WTC11 (cell line): ENCODE measurements around the gene LRTM2.

Source experiments
- CREB1 ChIP-seq: sonication (generic); formaldehyde crosslinking; IDR thresholded peaks from 2 replicates; pipeline ENCODE4 v1.8.0; 2023; ENCODE audit warnings: mild to moderate bottlenecking, missing genetic modification reagents
- FOXK1 ChIP-seq: sonication (generic); formaldehyde crosslinking; IDR thresholded peaks from 2 replicates; pipeline ENCODE4 v1.8.0; 2022; ENCODE audit warnings: mild to moderate bottlenecking, moderate library complexity, missing genetic modification reagents
- JUN ChIP-seq: sonication (generic); formaldehyde crosslinking; IDR thresholded peaks from 2 replicates; pipeline ENCODE4 v1.8.0; 2023; ENCODE audit warnings: mild to moderate bottlenecking, missing genetic modification reagents
- TCF7 ChIP-seq: sonication (generic); formaldehyde crosslinking; IDR thresholded peaks from 2 replicates; pipeline ENCODE4 v1.8.0; 2022; ENCODE audit warnings: mild to moderate bottlenecking, low read depth, missing genetic modification reagents, moderate library complexity
- TF ChIP-seq, protein P1 (sequence below): sonication (generic); formaldehyde crosslinking; IDR thresholded peaks from 2 replicates; pipeline ENCODE4 v1.8.1; 2023; ENCODE audit warnings: mild to moderate bottlenecking, missing genetic modification reagents, moderate library complexity
- TF ChIP-seq, protein P2 (sequence below): fragments of 200-600 bp; IDR thresholded peaks from 2 replicates; pipeline ENCODE4 v1.8.0; 2022; ENCODE audit warnings: antibody characterized with exemption
- TF ChIP-seq, protein P3 (sequence below): sonication (generic); formaldehyde crosslinking; conservative IDR thresholded peaks from 2 replicates; pipeline ENCODE4 v1.8.1; 2022; ENCODE audit warnings: mild to moderate bottlenecking, missing genetic modification reagents
- TF ChIP-seq, protein P4 (sequence below): sonication (generic); formaldehyde crosslinking; IDR thresholded peaks from 2 replicates; pipeline ENCODE4 v1.8.1; 2022; ENCODE audit warnings: low read depth, missing genetic modification reagents, borderline replicate concordance

DNA sequence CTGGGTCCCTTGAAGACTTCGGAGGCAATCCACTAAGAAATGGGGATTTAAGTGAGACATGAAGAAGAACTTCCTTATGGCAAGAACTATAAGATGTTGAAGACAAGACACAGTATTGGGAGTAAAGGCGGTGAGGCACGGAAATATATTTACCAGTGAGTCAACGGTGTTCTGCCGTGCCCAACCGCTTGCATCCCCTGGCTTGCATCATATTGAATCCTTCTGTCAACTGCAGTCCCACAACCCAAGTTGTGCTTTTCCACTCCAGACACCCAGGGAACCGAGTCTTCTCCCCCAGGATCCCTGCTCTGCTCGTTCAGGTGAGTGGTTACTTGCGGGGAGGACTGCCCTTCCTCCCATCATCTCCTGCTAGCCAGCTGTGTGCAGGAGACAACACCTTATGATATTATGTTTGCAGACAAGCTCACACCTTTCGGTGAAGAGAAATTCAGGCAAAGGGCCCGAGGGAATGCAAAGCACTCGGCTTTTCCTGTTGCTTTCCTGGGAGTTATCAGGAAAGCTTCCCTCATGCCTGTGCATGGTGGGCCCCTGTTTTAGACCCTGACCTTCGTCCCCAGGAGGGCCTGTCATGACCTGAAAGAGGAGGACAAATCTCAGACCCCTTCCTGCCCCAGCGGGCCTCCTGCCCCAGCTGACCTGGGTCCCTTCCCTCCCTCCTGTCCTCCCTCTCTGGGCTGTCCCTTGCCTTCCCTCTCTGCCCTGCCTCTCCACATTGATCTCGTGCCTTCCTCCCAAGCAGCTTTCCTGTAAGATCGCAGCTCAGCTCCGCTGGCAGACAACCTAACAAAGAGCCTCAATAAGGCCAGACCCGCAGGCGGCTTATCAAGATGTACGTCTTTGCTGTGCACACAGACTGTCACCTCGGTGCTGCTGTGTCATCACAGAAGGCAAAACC lies 4.3 kb upstream of the LRTM2 start:
- TF ChIP-seq FOXK1 (CRISPR knock-in tag) = no peak
- TF ChIP-seq, protein P1, sequence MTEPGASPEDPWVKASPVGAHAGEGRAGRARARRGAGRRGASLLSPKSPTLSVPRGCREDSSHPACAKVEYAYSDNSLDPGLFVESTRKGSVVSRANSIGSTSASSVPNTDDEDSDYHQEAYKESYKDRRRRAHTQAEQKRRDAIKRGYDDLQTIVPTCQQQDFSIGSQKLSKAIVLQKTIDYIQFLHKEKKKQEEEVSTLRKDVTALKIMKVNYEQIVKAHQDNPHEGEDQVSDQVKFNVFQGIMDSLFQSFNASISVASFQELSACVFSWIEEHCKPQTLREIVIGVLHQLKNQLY (CRISPR knock-in tag) = no peak
- TF ChIP-seq, protein P2, sequence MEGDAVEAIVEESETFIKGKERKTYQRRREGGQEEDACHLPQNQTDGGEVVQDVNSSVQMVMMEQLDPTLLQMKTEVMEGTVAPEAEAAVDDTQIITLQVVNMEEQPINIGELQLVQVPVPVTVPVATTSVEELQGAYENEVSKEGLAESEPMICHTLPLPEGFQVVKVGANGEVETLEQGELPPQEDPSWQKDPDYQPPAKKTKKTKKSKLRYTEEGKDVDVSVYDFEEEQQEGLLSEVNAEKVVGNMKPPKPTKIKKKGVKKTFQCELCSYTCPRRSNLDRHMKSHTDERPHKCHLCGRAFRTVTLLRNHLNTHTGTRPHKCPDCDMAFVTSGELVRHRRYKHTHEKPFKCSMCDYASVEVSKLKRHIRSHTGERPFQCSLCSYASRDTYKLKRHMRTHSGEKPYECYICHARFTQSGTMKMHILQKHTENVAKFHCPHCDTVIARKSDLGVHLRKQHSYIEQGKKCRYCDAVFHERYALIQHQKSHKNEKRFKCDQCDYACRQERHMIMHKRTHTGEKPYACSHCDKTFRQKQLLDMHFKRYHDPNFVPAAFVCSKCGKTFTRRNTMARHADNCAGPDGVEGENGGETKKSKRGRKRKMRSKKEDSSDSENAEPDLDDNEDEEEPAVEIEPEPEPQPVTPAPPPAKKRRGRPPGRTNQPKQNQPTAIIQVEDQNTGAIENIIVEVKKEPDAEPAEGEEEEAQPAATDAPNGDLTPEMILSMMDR = no peak
- TF ChIP-seq, protein P3, sequence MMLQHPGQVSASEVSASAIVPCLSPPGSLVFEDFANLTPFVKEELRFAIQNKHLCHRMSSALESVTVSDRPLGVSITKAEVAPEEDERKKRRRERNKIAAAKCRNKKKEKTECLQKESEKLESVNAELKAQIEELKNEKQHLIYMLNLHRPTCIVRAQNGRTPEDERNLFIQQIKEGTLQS (CRISPR knock-in tag) = no peak
- TF ChIP-seq CREB1 (CRISPR knock-in tag) = no peak
- TF ChIP-seq, protein P4, sequence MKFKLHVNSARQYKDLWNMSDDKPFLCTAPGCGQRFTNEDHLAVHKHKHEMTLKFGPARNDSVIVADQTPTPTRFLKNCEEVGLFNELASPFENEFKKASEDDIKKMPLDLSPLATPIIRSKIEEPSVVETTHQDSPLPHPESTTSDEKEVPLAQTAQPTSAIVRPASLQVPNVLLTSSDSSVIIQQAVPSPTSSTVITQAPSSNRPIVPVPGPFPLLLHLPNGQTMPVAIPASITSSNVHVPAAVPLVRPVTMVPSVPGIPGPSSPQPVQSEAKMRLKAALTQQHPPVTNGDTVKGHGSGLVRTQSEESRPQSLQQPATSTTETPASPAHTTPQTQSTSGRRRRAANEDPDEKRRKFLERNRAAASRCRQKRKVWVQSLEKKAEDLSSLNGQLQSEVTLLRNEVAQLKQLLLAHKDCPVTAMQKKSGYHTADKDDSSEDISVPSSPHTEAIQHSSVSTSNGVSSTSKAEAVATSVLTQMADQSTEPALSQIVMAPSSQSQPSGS (CRISPR knock-in tag) = no peak
- TF ChIP-seq JUN = no peak
- no peak for TF ChIP-seq TCF7
